GM21723 (cell line): ENCODE results near the gene GRK5.

Source experiments
- ATAC-seq: cut with Tn5 transposase; IDR thresholded peaks from one replicate; pipeline ENCODE4 v1.9.1; 2021; ENCODE audit warnings: mild to moderate bottlenecking, moderate library complexity; ENCODE audit not compliant: unreplicated experiment

The GRK5 gene

GRCh38 chr10:119355930-119356329 lies 148.6 kb downstream of the GRK5 start:
- no peak for ATAC-seq

- ATAC-seq, result no peak
These were observed 150.2 kb downstream of the GRK5 start for GRCh38 chr10:119357412-119358151.

GRCh38 chr10:119358152-119358512 lies 150.8 kb downstream of the GRK5 start:
- no peak for ATAC-seq

- no peak for ATAC-seq
These were observed 151.2 kb downstream of the GRK5 start for GRCh38 chr10:119358567-119358966.

- ATAC-seq, result no peak
These were observed 151.7 kb downstream of the GRK5 start for GRCh38 chr10:119359025-119359424.

- no peak for ATAC-seq
These were observed 153.0 kb downstream of the GRK5 start for GRCh38 chr10:119360181-119360921.

- ATAC-seq, result no peak
These were observed 153.7 kb downstream of the GRK5 start for GRCh38 chr10:119361037-119361436.

- no peak for ATAC-seq
These were observed 154.8 kb downstream of the GRK5 start for GRCh38 chr10:119362122-119362521.

- no peak for ATAC-seq
These were observed 157.6 kb downstream of the GRK5 start for GRCh38 chr10:119364645-119365600.

- ATAC-seq, result no peak
These were observed 158.6 kb downstream of the GRK5 start for GRCh38 chr10:119365773-119366599.

GRCh38 chr10:119367841-119368549 lies 160.6 kb downstream of the GRK5 start:
- no peak for ATAC-seq

GRCh38 chr10:119368581-119368980 lies 161.2 kb downstream of the GRK5 start:
- no peak for ATAC-seq

GRCh38 chr10:119368991-119369869 lies 161.9 kb downstream of the GRK5 start:
- peak; percentile 76 for ATAC-seq

GRCh38 chr10:119370111-119370741 lies 162.9 kb downstream of the GRK5 start:
- ATAC-seq, result no peak

GRCh38 chr10:119370972-119371703 lies 163.8 kb downstream of the GRK5 start:
- no peak for ATAC-seq

- ATAC-seq, result no peak
These were observed 164.6 kb downstream of the GRK5 start for GRCh38 chr10:119371704-119372663.
